IPS-NIHi7 (cell line): ENCODE data around the gene MRPS24.
"Not testable (repeated sequence)": the region's sequence is repeated elsewhere in the genome, so short reads cannot be mapped to it uniquely, and the experiment has no call there.

ENCODE experiments used
- DNase-seq: peaks from one replicate; pipeline ENCODE4 v3.0.0; 2012; ENCODE audit warnings: mixed read lengths; ENCODE audit errors: extremely low spot score

MRPS24 gene

DNA sequence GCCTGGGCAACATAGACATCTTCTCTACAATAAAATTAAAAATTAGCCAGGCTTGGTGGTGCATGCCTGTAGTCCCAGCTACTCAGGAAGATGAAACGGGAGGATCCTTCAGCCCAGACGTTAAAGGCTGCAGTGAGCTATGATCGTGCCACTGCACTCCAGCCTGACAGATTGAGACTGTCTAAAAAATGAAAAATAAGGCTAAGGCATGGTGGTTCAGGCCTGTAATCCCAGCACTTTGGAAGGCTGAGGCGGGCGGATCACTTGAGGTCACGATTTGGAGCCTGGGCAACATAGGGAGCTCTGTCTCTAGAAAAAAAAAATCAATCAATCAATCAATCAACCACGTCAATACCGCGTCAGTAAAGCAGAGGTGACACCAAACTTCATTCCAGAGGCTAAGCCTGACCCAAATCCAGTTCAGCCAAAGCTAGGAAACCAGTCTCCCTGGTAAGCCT is 31.1 kb downstream of the MRPS24 start:
- DNase-seq, result no peak

DNA sequence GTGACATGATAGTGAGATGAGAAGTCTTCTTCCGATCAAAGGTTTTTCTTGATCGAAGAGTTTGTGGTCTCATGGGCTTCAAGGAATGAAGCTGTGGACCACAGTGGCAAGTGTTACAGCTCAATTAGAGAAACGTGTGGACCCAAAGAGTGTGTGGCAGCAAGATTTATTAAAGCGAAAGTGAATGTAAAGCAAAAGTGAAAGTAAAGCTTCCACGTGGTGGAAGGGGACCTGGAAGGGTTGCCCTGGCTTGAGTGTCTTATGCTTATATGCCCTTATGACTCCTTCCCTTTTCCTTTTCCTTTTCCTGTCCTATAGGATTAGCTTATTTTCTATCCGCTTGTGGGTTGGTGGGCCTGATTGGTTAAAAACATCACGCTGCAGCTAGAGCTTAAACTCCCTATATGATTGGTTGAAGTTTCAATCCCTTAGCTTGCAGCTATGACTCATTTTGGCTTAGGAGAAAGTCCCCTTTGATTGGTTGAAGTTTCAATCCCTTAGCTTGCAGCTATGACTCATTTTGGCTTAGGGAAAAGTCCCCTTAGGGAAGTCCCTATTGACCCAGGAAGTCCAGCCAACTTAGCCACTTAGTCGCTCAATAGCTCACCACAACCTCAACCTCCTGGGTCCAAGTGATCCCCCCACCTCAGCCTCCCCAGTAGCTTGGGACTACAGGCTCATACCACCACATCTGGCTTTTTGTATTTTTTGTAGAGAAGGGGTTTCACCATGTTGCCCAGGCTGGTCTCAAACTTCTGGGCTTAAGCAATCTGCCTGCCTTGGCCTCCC is 34.7 kb downstream of the MRPS24 start:
- no peak for DNase-seq

DNA sequence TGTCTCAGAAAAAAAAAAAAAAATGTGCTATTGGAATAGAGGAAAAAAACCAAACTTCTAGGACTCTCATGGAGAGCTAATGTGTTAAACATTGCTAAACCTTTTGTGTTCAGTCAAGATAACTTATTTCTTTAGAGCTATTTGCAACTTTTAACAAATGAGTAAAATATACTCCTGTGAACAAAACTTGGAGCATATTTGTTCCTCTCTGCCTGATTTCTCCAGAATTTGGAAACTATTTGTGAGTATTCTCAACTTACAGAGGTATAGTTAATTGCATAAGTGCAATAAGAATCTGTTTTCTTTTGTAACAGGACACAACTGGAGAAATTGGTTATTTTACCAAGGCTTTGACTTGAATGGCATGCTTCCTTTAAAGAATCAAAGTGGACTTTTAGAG is 38.4 kb downstream of the MRPS24 start:
- DNase-seq, result not testable (repeated sequence)

DNA sequence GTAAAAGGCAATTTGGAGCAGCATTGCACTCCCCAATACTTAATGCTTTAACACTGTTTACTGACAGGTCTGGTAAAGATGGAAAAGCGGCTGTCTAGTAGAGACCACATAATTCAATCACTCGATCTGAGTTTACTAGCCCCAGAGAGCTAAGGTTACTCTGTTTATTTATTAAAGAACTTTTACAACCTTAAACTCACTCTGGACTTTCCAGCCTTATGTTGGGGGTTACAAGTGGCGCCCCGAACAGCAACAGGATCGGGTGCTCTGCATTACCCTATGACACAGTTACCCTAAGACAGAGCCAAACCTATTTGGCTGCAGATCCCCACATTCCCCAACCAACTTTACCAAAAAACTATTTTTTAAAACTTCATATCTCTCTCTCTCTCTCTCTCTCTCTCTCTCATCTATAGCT is 43.9 kb downstream of the MRPS24 start:
- DNase-seq, result no peak

DNA sequence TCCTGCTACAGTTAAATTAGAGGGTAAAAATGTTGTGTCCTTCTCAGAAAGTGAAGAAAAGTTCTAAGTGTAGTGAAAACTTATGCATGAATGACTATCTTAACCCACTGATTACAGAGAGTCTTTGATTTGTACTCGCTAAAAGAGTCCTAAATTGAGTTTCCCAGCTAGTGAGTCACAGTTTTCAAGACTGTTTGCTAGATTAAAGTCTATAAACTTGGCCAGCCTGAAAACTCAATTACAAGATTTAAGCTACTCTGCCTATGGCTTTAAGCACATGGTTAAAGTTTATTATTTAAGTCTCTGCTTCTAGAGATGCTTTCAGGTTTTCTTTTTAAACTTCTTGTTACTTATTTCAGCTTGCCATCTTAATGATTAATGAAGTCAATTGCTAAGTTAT is 44.4 kb downstream of the MRPS24 start:
- no peak for DNase-seq

DNA sequence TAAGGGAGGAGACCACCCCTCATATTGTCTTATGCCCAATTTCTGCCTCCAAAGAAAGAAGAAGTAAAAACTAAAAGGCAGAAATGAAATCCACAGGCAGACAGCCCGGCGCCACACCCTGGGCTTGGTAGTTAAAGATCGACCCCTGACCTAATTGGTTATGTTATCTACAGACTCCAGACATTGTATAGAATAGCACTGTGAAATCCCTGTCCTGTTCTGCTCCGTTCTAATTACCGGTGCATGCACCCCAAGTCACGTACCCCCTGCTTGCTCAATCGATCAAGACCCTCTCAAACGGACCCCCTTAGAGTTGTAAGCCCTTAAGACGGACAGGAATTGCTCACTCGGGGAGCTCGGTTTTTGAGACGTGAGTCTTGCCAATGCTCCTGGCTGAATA is 44.8 kb downstream of the MRPS24 start:
- not testable (repeated sequence) for DNase-seq

- no peak for DNase-seq
Measured at GRCh38 chr7:43823941-43824340, 45.4 kb downstream of the MRPS24 start.

- DNase-seq, result not testable (repeated sequence)
Measured at GRCh38 chr7:43823425-43823824, 45.9 kb downstream of the MRPS24 start.
